UCSD-AML1 (cell line): Measurements from ENCODE around the gene EDNRA.

ENCODE experiments used
- DNase-seq: peaks from one replicate; lab custom pipeline; 2025; ENCODE audit not compliant: unreplicated experiment; lab: John Stamatoyannopoulos, UW

The EDNRA gene

DNA sequence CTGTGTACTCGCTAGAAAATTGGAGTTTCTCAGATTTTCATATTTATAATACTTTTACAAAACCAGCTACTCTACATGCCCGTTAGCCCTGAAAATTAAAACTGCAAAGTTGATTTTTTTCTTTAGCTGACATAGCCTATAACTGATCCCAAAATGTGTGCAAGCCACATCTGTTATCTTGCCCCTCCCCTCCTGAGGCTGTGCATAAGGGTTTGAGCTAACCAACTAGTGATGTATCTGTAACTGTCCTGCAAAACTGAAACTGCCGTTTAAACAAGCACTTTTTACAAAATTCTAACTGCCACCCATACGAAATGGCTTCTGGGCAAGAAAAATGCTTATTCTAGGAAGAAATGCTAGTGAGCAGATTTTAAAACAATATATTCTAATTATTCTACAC lies 59.1 kb downstream of the EDNRA start:
- no peak for DNase-seq

DNA sequence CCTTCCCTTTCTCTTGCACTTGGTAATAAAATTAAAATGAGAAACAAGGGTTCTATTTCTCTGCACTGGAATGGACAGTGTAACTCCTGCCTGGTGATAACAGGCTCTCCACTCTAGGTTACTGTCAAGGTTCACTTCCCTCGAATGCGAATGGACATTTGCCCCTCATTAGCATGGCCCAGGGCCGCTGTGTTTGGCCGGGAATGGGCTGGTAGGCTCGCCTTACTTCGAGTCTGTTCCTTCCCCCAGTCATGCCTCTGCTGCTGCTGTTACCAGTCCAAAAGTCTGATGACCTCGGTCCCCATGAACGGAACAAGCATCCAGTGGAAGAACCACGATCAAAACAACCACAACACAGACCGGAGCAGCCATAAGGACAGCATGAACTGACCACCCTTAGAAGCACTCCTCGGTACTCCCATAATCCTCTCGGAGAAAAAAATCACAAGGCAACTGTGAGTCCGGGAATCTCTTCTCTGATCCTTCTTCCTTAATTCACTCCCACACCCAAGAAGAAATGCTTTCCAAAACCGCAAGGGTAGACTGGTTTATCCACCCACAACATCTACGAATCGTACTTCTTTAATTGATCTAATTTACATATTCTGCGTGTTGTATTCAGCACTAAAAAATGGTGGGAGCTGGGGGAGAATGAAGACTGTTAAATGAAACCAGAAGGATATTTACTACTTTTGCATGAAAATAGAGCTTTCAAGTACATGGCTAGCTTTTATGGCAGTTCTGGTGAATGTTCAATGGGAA lies 61.5 kb downstream of the EDNRA start:
- DNase-seq: no peak

DNA sequence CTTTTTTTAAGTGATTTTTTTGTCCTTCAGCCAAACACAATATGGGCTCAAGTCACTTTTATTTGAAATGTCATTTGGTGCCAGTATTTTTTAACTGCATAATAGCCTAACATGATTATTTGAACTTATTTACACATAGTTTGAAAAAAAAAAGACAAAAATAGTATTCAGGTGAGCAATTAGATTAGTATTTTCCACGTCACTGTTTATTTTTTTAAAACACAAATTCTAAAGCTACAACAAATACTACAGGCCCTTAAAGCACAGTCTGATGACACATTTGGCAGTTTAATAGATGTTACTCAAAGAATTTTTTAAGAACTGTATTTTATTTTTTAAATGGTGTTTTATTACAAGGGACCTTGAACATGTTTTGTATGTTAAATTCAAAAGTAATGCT lies 62.1 kb downstream of the EDNRA start:
- no peak for DNase-seq

DNA sequence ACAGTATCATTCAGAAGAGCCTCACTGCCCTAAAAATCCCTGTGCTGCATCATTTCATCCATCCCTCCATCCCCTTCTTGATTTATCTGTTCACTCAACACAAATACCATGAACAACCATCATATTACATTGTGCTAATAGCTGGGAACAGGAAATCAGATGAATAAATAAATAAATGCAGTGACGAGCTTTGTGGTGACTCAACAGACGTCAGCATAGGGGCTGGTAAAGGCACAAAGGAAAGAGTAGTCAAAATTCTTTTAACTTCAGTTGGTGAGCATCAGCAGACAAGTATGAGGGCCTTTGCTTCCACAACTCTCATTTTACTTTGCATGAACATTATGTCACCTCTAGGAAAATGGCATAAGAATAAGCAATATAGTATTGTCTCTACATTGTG lies 65.5 kb downstream of the EDNRA start:
- no peak for DNase-seq

DNA sequence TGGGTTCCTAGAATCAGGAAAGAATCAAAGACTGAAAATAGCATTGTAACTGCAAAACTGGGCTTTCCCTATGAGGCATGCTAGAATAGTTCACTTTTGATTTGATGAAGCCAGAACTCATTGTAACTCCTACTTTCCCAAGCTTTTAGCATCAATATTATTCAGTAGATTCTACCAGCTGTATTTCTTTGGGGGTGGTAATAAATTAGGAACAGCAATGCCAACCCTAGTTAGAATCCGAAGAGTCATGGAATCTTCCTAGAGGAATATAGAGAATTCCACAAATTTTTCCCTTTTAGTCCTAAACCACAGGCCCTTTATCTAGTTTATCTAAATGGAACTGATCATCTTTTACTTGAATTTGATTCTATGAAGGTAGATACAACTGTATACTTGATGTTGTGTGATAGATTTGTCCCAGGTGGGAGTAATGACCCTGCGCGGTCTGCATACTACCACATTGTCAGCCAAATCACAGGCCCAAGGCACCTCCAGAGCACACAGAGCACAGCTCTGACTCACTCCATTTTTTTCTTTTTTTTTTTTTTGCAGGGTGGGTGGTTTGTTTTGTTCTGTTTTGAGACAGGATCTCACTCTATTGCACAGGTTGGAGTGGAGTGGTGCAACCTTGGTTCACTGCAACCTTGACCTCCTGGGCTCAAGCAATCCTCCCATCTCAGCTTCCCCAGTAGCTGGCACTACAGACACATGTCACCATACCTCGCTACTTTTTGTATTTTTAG lies 66.6 kb downstream of the EDNRA start:
- no peak for DNase-seq

DNA sequence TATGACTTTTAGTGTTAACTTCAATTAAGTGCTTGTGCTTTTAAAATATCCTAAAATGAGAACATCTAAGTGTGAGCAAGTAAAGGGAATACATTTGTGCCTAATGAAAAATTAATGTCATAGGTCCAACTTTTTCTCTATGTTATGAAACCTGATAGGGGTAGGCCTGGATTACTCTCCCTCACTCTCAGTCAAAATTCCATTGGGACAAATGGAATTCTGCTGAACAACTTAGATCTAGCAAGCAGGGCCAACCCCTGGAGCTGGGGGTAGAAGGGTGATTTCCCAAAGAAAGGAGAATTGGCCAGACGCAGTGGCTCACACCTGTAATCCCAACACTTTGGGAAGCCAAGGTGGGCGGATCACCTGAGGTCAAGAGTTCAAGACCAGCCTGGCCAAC lies 67.4 kb downstream of the EDNRA start:
- DNase-seq: no peak

DNA sequence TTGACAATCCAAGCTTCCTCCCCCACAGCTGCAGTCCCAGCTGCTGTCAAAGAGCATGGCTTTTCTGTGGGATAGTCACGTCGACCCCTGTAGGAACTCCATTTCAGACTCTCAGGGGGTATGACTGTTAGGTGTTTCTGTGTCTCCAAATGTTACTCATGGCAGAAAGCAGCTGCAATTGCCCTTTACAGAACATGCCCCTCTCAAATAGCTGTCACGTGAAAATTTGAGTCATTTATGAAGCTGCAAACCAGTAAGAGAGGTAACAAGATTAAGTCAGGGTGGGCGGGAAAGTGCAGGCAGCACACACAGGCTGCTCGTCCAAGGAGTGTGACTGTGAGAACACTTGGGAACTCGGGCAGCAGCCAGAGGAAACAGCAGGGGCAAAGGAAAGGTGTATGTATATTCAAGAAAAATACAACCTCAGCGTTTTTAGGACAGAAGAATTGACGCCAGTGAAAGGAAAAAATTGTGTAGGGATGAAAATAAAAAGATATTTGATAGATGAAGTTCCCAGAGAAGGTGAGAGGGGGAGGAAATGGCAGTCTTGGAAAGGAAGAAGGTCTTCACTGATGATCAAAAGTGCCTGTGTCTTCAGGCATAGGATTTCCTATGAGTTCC lies 69.8 kb downstream of the EDNRA start:
- no peak for DNase-seq

DNA sequence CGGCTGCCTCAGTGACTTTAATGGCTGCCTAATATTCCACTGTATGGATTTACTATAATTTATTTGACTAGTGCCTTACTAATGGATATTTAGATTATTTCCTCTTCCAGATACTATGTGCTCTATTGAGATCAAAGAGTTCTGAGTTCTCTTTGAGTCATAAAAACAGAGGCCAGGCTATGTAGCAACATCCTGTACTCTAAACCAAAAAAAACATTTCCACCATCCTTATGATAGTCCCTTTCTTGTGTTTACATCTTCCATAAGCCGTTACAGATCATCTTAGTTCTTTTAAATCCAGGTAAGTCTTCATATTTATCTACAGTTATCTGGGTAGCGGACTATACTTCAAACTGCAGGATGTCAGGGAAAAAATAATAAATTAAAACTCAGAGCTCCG lies 79.7 kb downstream of the EDNRA start:
- DNase-seq: no peak

DNA sequence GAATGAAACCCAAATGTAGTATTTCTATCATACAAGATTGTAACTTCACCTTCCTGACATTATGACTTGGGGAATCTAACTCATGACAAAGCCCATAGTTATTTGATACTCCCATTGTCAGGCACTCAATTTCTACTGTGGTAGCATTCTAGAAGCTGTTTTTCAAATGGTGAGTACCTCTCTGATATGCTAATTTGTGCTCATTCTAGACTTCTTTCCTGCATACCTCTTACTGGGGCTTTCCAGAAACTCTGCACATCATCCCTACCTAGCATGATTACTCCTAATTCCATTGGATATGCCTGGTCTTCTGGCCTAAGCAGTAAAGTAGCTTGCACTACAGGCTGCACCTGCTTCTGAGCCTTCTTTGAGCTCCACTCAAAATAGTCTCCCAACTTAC lies 85.9 kb downstream of the EDNRA start:
- DNase-seq: no peak

DNA sequence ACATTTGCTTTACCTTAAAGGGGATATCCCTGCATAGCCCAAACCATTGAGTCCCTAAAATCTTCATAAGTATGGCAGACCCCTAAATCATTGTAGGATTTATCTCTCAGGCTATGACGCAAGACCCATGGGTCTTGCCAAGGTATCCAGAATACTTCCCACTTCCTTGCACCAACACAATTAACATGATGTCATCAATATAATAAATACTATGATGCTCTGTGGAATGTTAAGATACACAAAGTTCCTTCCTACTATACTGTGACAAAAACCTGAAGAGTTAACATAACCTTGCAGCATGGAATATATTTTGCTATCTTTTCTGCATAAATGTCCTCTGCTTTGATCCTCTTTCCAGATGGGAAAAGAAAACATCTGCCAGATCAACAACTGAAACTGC lies 86.4 kb downstream of the EDNRA start:
- no peak for DNase-seq

DNA sequence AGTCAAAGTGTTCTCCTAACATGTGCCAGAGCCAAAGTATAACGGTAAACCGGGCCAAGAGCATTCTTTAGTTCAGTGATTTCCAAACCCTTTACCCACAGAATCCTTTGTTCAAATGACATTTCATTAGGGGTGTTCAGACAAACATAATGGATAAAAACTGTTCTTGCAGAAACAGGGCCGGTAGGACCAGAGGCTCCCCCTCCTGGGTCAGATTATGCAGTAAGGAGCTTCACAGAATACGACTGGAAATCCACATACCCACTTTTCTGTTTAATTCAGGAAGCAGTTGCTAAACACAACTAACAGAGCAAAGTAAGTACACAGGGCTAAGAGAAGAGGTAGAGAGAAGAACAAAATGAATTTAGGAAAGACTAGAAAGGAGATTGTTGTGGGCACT lies 89.7 kb downstream of the EDNRA start:
- no peak for DNase-seq

DNA sequence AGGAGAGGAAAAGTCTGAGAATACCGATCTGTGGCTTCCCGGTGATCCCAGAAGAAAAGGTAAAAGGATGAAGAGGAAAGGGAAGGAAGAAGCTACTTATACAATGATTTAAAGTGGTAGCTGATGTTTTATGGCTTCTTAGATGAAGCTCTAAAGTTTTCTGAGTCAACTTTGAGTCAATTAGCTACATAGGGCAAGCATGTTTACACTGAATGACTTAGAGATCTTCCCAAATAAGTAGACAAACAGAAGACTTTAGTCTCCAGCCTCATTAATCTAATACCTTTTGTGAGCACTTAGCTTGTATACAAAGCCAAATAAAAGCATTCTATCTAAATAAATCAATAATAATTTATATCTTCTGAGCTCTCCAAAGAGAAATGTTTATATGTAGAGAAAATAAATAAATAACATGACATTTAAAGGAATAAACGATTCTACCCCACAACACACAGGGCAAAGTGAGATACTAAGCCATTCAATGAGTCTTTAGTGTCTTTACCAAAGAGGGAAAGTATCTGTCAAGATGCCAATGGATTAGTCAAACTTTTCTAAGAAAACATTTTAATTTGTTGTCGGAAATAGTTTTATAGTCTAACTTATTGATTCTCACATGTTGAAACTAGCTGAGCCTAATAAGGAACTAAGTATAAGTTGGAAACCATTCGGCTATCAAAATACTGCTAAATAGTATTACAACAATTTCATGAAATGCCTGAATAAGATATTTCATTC lies 90.3 kb downstream of the EDNRA start:
- no peak for DNase-seq

DNA sequence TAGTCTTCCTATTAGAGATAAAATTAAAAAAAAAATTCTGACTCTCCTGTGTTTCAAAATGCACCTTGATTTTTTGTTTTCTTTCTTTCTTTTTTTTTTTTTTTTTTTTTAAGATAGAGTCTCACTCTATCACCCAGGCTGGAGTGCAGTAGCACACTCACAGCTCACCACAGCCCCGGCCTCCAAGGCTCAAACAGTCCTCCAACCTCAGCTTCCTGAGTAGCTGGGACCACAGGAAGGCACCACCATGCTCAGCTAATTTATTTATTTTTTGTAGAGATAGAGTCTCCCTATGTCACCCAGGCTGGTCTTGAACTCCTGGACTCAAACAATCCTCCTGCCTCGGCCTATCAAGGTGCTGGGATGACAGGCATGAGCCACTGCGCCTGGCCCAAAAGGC lies 95.2 kb downstream of the EDNRA start:
- no peak for DNase-seq

DNA sequence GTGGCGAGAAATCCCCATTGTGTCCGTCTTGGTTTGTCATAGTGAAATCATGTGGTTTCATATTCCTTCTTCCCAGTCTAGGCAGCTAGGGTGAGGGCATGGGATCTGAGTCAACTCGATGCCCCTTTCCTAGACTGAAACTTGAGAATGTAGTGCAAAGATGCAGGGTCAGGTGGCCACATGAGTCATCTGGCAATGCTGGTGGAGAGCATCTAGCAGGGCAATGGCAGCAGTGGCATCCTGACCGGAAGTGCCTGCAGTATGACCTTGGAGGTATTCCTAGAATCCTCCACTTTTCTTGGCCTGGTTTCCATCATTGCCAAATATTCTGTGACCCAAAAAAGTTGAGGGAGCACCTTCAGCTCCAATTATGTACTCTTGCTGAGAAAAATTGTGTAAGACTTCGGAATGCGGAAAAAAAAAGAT lies 97.2 kb downstream of the EDNRA start:
- no peak for DNase-seq

DNA sequence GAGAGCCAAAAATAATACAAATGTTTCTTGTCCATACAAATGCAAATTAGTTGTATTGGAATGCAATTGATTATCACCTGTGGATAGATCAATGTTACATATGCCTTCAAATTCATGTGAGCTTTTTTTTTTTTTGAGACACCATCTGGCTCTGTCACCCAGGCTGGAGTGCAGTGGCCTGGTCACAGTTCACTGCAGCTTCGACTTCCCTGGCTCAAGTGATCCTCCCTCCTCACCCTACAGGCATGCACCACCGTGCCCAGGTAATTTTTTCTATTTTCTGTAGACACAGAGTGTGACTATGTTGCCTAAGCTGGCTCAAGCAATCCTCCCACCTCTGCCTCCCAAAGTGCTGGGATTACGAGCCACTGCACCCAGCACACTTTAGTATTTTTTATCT lies 97.7 kb downstream of the EDNRA start:
- DNase-seq: no peak

DNA sequence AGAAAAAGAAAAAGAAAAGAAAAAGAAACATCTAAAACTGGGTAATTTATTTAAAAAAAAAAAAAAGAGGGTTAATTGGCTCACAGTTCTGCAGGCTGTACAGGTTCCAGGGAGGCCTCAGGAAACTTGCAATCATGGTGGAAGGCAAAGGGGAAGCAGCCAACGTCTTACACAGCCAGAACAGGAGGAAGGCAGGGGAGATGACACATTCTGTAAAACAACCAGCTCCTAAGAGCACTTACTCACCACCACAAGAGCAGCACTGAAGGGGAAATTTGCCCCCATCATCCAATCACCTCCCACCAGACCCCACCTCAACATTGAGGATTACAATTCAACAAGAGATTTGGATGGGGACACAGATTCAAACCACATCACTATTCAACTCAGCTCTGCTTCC lies 99.5 kb downstream of the EDNRA start:
- no peak for DNase-seq

DNA sequence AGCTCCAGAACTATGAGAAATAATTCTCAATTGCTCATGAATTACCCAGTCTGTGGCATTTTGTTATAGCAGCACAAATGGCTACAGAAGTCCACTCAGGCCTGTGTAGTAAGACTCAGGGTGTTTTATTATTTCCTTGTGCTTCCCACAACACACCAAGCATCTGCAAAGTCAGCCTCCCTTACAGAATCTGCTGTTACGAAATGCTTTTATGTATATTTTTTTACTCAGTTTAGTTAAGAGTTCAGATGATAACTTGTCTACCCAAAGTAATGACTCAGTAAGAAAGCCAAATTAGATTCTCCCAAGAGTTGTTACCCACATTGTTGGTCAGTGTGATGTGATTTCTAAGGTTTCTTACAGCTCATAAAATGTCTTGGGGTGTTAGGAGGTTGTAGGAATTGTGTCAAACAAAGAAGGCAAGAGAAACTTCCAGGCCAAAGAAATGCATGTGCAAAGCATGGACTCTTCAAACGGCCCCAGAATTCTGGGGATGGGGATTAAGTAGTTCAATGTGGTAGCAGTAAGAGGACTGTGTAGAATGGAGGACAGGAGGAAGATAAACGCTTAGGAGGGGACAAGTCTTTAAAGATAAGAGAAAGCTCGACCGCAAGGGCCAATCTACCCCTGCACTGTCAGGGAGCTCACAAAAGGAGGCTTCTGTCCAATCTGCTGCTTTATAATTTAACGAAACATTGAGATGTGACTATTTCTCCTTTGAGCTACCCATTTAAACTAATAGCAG lies 100.9 kb downstream of the EDNRA start:
- DNase-seq: no peak

DNA sequence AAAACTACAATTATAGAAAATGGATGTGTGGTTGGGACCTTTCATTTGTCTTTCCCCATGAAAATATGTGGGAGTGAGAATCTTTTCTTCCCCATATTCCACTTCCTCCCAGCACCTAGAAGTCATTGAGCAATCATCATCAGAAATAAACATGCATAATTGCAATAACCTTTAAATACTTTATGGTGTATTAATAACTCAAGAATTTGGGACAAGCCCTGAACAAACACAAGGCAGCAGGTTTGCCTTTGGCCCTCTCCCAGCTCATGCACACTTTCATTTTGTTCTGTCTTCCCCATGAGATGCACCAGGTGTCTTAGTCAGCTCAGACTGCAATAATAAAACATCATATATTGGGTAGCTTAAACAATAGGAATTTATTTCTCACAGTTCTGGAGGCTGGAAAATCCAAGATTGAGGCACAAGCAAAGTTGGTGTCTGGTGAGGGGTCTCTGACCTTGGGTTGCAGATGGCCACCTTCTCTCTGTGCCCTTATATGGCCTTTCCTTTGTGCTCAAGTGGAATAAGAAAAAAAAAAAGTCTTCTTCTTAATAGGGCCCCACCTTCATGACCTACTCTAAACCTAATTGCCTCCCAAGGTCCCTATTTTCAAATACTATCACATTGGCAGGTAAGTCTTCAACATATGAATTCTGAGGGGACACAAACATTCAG lies 101.6 kb downstream of the EDNRA start:
- no peak for DNase-seq

DNA sequence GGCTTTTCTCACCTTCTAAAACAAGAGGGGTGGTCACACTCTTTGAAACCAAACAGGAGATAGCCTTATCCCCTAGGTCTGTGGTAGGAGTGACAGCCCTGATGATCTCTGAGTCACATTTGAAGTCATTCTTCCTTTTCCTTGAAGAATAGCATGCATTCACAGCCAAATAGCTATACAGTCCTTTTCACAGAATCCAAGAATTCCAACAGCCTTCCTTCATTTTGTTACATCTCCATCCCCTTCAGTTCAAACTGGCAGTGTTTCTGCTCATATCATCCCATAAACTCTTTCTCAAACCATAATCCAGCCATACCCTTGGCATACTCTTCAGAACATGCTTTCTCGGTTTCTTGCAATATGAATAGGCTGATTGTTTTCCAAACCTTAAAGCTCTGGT lies 103.0 kb downstream of the EDNRA start:
- DNase-seq: no peak

DNA sequence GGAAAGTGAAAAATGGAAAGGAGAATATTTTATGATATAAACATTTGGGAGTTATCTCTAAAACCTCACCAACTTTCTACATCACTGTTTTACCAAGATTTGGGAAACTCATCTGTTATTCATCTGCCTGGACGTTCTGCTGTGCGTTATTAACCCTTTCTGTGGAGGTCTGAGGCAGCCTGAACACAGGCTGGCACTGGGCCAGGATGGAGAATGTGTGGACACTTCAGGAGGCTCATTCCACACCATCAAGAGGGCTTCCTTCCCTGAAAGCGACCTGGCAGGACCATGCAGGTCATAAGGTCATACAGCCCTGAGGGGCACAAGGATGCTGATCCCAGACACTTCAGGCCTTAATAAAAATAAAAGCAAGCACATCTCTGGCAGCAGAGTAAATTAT lies 105.1 kb downstream of the EDNRA start:
- DNase-seq: no peak
